CD4-positive, alpha-beta T cell (primary cell): ENCODE data around the gene SLC13A3. TPM values are rescaled to one million over a fixed set of nuclear protein-coding genes. Genes with fewer than 3 reads are reported as not detected.

Source experiments
- ATAC-seq: fragments of 200-7000 bp; cut with Tn5 transposase; one replicate; pipeline ENCODE4 v1.10.0; 2022; ENCODE audit warnings: mild to moderate bottlenecking; ENCODE audit not compliant: poor library complexity
- CTCF ChIA-PET: fragments of 350-600 bp; sonication (Branson Sonifier 250); formaldehyde crosslinking; loops from one replicate; lab custom pipeline; 2021; ENCODE audit warnings: antibody characterized with exemption, inconsistent platforms; lab: Charles Lee
- POLR2A ChIA-PET: fragments of 350-600 bp; sonication (Branson Sonifier 250); formaldehyde crosslinking; loops from one replicate; lab custom pipeline; 2021; ENCODE audit warnings: antibody characterized with exemption, inconsistent platforms; lab: Charles Lee
- DNase-seq, 14 experiments: peaks; one replicate each; pipeline ENCODE4 v3.0.0-alpha.2; 2013 to 2020; ENCODE audit warnings: mixed read lengths in 2 of 14
- H3K27ac ChIP-seq, 2 donors: one replicate each; pipeline versions ENCODE4 v1.5.1 to v1.7.0; 2013; ENCODE audit warnings: low read length in 2 of 2, low read depth in 1 of 2, mild to moderate bottlenecking in 1 of 2
- H3K27me3 ChIP-seq, 2 experiments: 1 replicate in 1 of 2; 2 replicates in 1 of 2; pipeline versions ENCODE4 v1.6.1 to v1.7.0; 2013; ENCODE audit warnings: low read length in 2 of 2, control low read depth in 1 of 2, mild to moderate bottlenecking in 1 of 2, moderate library complexity in 1 of 2; ENCODE audit not compliant: insufficient read depth in 2 of 2, control insufficient read depth in 1 of 2
- H3K36me3 ChIP-seq: one replicate; pipeline ENCODE4 v1.6.1; 2013; ENCODE audit warnings: low read length, control low read depth; ENCODE audit not compliant: insufficient read depth
- H3K4me1 ChIP-seq: one replicate; pipeline ENCODE4 v1.6.1; 2013; ENCODE audit warnings: low read length, control low read depth; ENCODE audit not compliant: insufficient read depth
- H3K4me3 ChIP-seq: one replicate; pipeline ENCODE4 v1.5.1; 2013; ENCODE audit warnings: mild to moderate bottlenecking, low read length, moderate library complexity
- H3K9me3 ChIP-seq, 2 experiments: 1 replicate in 1 of 2; 2 replicates in 1 of 2; pipeline versions ENCODE4 v1.6.1 to v1.7.0; 2013; ENCODE audit warnings: low read length in 2 of 2, mild to moderate bottlenecking in 2 of 2, control low read depth in 1 of 2, moderate library complexity in 1 of 2; ENCODE audit not compliant: control insufficient read depth in 1 of 2, insufficient read depth in 1 of 2
- H3K27ac Mint-ChIP-seq: one replicate; pipeline ENCODE4 v1.8.0; 2020; ENCODE audit warnings: mixed read lengths
- H3K27me3 Mint-ChIP-seq: one replicate; pipeline ENCODE4 v1.8.0; 2021; ENCODE audit warnings: mixed read lengths
- H3K36me3 Mint-ChIP-seq: one replicate; pipeline ENCODE4 v1.8.0; 2021; ENCODE audit warnings: low read depth, mixed read lengths
- H3K4me1 Mint-ChIP-seq: one replicate; pipeline ENCODE4 v1.8.0; 2021; ENCODE audit warnings: low read depth, mixed read lengths
- H3K4me3 Mint-ChIP-seq: one replicate; pipeline ENCODE4 v1.8.0; 2020; ENCODE audit warnings: mild to moderate bottlenecking, mixed read lengths
- H3K9me3 Mint-ChIP-seq: one replicate; pipeline ENCODE4 v1.8.0; 2020; ENCODE audit warnings: mixed read lengths
- intact Hi-C, 2 experiments: fragments of 100-400 bp; cut with DNase I in 1 of 2; cut with micrococcal nuclease in 1 of 2; formaldehyde crosslinking; loops; one replicate each; pipeline versions ENCODE4 v1.15.1 to v1.9.0; 2023 to 2025; cut with DNase I, micrococcal nuclease
- total RNA-seq, 174 experiments: library from RNA in 2 of 174; stranded (reverse) in 2 of 174; gene quantifications; one replicate each; pipeline ENCODE4 v1.2.3 and lab custom pipeline; 2021 to 2026
- TF ChIP-seq, protein P1 (sequence below): fragments of 200-600 bp; IDR thresholded peaks from one replicate; pipeline ENCODE4 v1.8.0; 2022; ENCODE audit warnings: antibody characterized with exemption, mild to moderate bottlenecking

Gene SLC13A3
- total RNA-seq, 2 experiments from 2014 or later = 0.28 TPM; not detected in 1

DNA sequence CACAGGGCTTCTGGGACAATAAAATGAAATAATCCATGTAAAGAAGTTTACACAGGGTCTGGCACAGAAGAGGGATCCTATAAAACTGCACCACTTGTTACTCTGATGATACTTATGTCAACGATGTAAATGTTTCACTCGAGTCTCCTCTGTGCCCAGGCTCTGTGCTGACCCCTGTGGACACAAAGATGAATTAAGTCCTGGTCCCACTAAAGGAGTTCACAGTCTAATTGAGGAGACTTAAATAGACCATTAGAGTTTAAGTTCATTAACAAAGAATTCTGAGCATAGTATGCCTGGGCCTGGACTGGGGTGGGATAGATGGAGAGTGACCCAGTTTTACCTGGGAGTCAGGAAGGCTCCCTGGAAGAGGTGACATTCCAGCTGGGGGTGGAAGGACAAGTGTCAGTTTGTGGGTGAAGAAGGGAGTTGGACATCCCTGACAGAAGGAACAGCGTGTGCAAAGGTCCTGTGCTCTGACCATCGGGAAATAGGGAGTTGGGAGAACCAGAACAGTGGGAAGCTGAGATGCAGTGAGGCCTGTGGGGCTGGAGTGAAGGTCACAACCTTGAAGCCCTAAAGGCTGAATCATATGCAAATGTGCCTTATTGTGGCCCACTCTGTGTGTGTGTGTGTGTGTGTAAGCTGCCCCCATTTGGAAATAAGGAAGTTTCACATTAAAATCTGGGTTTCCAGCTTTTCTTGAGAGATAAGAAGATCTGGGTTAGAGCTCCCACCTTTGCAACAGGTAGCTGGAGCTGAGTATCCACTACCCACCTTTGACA, 101.9 kb downstream of the SLC13A3 start:
- Histone ChIP-seq H3K4me1 (peaks cover 34% of the 10 kb centered on the region), H3K27me3 (peaks cover 0 to 6% of the 10 kb centered on the region in 2 experiments), H3K9me3 (peaks cover 0 to 3% of the 10 kb centered on the region in 2 experiments), H3K36me3 (no peaks in the 10 kb centered on the region), H3K27ac (no peak overlapping the region), H3K4me3 (no peak overlapping the region)
- TF ChIP-seq, protein P1, sequence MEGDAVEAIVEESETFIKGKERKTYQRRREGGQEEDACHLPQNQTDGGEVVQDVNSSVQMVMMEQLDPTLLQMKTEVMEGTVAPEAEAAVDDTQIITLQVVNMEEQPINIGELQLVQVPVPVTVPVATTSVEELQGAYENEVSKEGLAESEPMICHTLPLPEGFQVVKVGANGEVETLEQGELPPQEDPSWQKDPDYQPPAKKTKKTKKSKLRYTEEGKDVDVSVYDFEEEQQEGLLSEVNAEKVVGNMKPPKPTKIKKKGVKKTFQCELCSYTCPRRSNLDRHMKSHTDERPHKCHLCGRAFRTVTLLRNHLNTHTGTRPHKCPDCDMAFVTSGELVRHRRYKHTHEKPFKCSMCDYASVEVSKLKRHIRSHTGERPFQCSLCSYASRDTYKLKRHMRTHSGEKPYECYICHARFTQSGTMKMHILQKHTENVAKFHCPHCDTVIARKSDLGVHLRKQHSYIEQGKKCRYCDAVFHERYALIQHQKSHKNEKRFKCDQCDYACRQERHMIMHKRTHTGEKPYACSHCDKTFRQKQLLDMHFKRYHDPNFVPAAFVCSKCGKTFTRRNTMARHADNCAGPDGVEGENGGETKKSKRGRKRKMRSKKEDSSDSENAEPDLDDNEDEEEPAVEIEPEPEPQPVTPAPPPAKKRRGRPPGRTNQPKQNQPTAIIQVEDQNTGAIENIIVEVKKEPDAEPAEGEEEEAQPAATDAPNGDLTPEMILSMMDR = no peak
- Mint-ChIP-seq H3K27ac (no peak overlapping the region), H3K36me3 (no peaks in the 10 kb centered on the region), H3K4me1 (peaks cover 11% of the 10 kb centered on the region), H3K4me3 (no peak overlapping the region), H3K27me3 (no peaks in the 10 kb centered on the region), H3K9me3 (no peaks in the 10 kb centered on the region)
- DNase-seq = no peak
- CTCF ChIA-PET = no interaction called here
- POLR2A ChIA-PET = no interaction called here
- ATAC-seq = no peak
- intact Hi-C loops = no loop called here

DNA sequence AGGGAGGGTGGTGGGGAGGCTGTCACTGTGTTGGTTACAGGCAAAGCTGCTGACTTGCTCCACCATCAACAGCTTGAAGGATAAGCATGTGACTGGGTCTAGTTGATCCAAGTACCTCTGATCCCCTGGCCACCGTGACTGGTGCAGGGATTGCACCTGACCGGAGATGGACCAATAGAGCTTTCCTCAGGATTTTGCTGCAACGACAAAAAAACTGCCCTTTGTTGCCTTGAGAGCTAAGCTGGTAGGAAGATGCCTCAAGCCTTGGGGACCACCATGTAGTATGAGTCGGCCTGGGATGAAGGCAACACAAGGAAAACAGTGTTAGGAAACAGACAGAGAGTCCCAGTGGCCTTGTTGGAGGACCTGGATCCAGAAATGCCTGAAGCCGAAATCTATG, 102.6 kb downstream of the SLC13A3 start:
- no peak overlapping the region for H3K4me3 Mint-ChIP-seq
- no peaks in the 10 kb centered on the region for H3K9me3 Mint-ChIP-seq
- peaks cover 0 to 3% of the 10 kb centered on the region in 2 experiments for H3K9me3 ChIP-seq
- ATAC-seq (no peak), DNase-seq (no peak)
- H3K27ac Mint-ChIP-seq = no peak overlapping the region
- intact Hi-C loops = no loop called here
- no peaks in the 10 kb centered on the region for H3K36me3 ChIP-seq
- TF ChIP-seq, protein P1 = no peak
- H3K27ac ChIP-seq = no peak overlapping the region
- no peak overlapping the region for H3K4me3 ChIP-seq
- H3K27me3 ChIP-seq = peaks cover 0 to 6% of the 10 kb centered on the region in 2 experiments
- ChIA-PET CTCF (no interaction called here), POLR2A (no interaction called here)
- H3K36me3 Mint-ChIP-seq = no peaks in the 10 kb centered on the region
- peaks cover 11% of the 10 kb centered on the region for H3K4me1 Mint-ChIP-seq
- peaks cover 34% of the 10 kb centered on the region for H3K4me1 ChIP-seq
- peaks cover 5% of the 10 kb centered on the region for H3K27me3 Mint-ChIP-seq

DNA sequence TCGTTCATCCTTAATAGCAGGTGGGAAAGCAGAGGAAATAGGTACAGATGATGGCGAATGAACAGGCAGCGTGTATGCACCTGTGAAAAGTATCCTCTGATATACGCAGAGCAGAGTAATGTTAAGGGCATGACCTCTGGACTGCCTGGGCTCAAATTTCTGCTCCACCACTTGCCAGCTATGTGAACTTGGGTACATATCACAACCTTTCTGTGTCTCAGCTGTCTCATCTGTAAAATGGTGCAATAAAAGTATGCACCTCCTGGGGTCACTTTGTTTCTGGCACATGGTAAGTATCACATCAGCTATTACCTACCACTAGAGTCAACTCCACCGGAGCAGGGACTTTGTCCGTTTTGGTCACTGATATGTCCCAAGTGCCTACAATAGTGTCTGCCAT, 103.3 kb downstream of the SLC13A3 start:
- TF ChIP-seq, protein P1 = no peak
- intact Hi-C loops = no loop called here
- Histone ChIP-seq H3K36me3 (no peaks in the 10 kb centered on the region), H3K9me3 (peaks cover 0 to 3% of the 10 kb centered on the region in 2 experiments), H3K4me3 (no peak overlapping the region), H3K27me3 (peaks cover 0 to 6% of the 10 kb centered on the region in 2 experiments), H3K4me1 (peaks cover 31% of the 10 kb centered on the region), H3K27ac (no peak overlapping the region)
- H3K36me3 Mint-ChIP-seq = no peaks in the 10 kb centered on the region
- no peak overlapping the region for H3K27ac Mint-ChIP-seq
- H3K4me1 Mint-ChIP-seq = peaks cover 6% of the 10 kb centered on the region
- no peak for ATAC-seq
- no peak for DNase-seq
- H3K4me3 Mint-ChIP-seq = no peak overlapping the region
- CTCF ChIA-PET = no interaction called here
- peaks cover 6% of the 10 kb centered on the region for H3K27me3 Mint-ChIP-seq
- no peaks in the 10 kb centered on the region for H3K9me3 Mint-ChIP-seq
- POLR2A ChIA-PET = no interaction called here
